H9 (cell line): ENCODE data around the gene ASB8. TPM values are rescaled to one million over a fixed set of nuclear protein-coding genes. Genes with fewer than 3 reads are reported as not detected.
A peak's percentile ranks its signal among the peaks of the same experiment; 100 is the strongest.

Experiments used
- DNase-seq: peaks from one replicate; pipeline ENCODE4 v3.0.0-alpha.2; 2017
- H2AFZ ChIP-seq: one replicate; pipeline ENCODE4 v1.6.1; 2013; ENCODE audit warnings: mild to moderate bottlenecking, low read length, control low read depth, moderate library complexity
- H2AK5ac ChIP-seq: 2 replicates; pipeline ENCODE4 v1.6.1; 2013; ENCODE audit warnings: low read length, control low read depth, mixed read lengths; ENCODE audit not compliant: insufficient read length
- H2BK120ac ChIP-seq: one replicate; pipeline ENCODE4 v1.6.1; 2013; ENCODE audit warnings: low read depth, mild to moderate bottlenecking, low read length, control low read depth, inconsistent platforms; ENCODE audit not compliant: poor library complexity, severe bottlenecking
- H2BK12ac ChIP-seq: 2 replicates; pipeline ENCODE4 v1.6.1; 2013; ENCODE audit warnings: low read length, control low read depth, mixed read lengths, low read depth; ENCODE audit not compliant: insufficient read length
- H2BK15ac ChIP-seq: 2 replicates; pipeline ENCODE4 v1.6.1; 2013; ENCODE audit warnings: low read depth, low read length, control low read depth
- H2BK20ac ChIP-seq: one replicate; pipeline ENCODE4 v1.6.1; 2013; ENCODE audit warnings: low read depth, mild to moderate bottlenecking, low read length, control low read depth, inconsistent platforms; ENCODE audit not compliant: poor library complexity, severe bottlenecking
- H2BK5ac ChIP-seq: 2 replicates; pipeline ENCODE4 v1.6.1; 2013; ENCODE audit warnings: low read length, control low read depth, mixed read lengths; ENCODE audit not compliant: insufficient read length
- H3K14ac ChIP-seq: 2 replicates; pipeline ENCODE4 v1.6.1; 2013; ENCODE audit warnings: low read length, control low read depth; ENCODE audit not compliant: insufficient read depth
- H3K18ac ChIP-seq: 2 replicates; pipeline ENCODE4 v1.6.1; 2013; ENCODE audit warnings: low read depth, mild to moderate bottlenecking, mixed read lengths, low read length, control low read depth; ENCODE audit not compliant: insufficient read length
- H3K23ac ChIP-seq: 2 replicates; pipeline ENCODE4 v1.6.1; 2013; ENCODE audit warnings: low read length, control low read depth, mixed read lengths, low read depth; ENCODE audit not compliant: insufficient read length
- H3K23me2 ChIP-seq: 2 replicates; pipeline ENCODE4 v1.6.1; 2013; ENCODE audit warnings: low read depth, mild to moderate bottlenecking, mixed read lengths, low read length, control low read depth; ENCODE audit not compliant: insufficient read length, poor library complexity, severe bottlenecking
- H3K27ac ChIP-seq: 2 replicates; pipeline ENCODE4 v1.5.1; 2013; ENCODE audit warnings: low read length, control low read depth, mixed read lengths, low read depth; ENCODE audit not compliant: insufficient read length
- H3K27me3 ChIP-seq: 2 replicates; pipeline ENCODE4 v1.6.1; 2013; ENCODE audit warnings: low read length, control low read depth, inconsistent platforms; ENCODE audit not compliant: insufficient read depth
- H3K4ac ChIP-seq: 2 replicates; pipeline ENCODE4 v1.6.1; 2013; ENCODE audit warnings: low read depth, mild to moderate bottlenecking, control low read depth, inconsistent platforms, low read length, moderate library complexity
- H3K4me1 ChIP-seq: 2 replicates; pipeline ENCODE4 v1.6.1; 2013; ENCODE audit warnings: low read length, control low read depth, inconsistent platforms; ENCODE audit not compliant: insufficient read depth
- H3K4me2 ChIP-seq: 2 replicates; pipeline ENCODE4 v1.6.1; 2013; ENCODE audit warnings: low read length, control low read depth, mixed read lengths; ENCODE audit not compliant: insufficient read length, insufficient read depth
- H3K56ac ChIP-seq: 2 replicates; pipeline ENCODE4 v1.6.1; 2013; ENCODE audit warnings: low read depth, mild to moderate bottlenecking, mixed read lengths, low read length, control low read depth; ENCODE audit not compliant: insufficient read length
- H3K79me1 ChIP-seq: 2 replicates; pipeline ENCODE4 v1.6.1; 2013; ENCODE audit warnings: low read depth, mild to moderate bottlenecking, moderate library complexity, low read length, control low read depth, inconsistent platforms; ENCODE audit not compliant: insufficient read depth, poor library complexity, severe bottlenecking
- H3K79me2 ChIP-seq: 2 replicates; pipeline ENCODE4 v1.6.1; 2013; ENCODE audit warnings: low read length, control low read depth, inconsistent platforms; ENCODE audit not compliant: insufficient read depth
- H3K9ac ChIP-seq: 2 replicates; pipeline ENCODE4 v1.6.1; 2013; ENCODE audit warnings: low read length, control low read depth, mixed read lengths; ENCODE audit not compliant: insufficient read length; ENCODE audit errors: extremely low read depth
- H3K9me3 ChIP-seq: one replicate; pipeline ENCODE4 v1.6.1; 2013; ENCODE audit warnings: low read depth, low read length, inconsistent platforms; ENCODE audit not compliant: control insufficient read depth
- H3T11ph ChIP-seq: one replicate; pipeline ENCODE4 v1.6.1; 2013; ENCODE audit warnings: mild to moderate bottlenecking, low read length, control low read depth, inconsistent platforms
- H4K20me1 ChIP-seq: one replicate; pipeline ENCODE4 v1.6.1; 2013; ENCODE audit not compliant: control insufficient read depth, insufficient read length, insufficient read depth
- H4K5ac ChIP-seq: 2 replicates; pipeline ENCODE4 v1.6.1; 2013; ENCODE audit warnings: low read depth, mild to moderate bottlenecking, mixed read lengths, low read length, control low read depth; ENCODE audit not compliant: insufficient read length
- H4K8ac ChIP-seq: replicated peaks from 2 replicates; pipeline ENCODE4 v1.6.1; 2013; ENCODE audit warnings: low read length, control low read depth, mixed read lengths, low read depth; ENCODE audit not compliant: insufficient read length
- H4K91ac ChIP-seq: 2 replicates; pipeline ENCODE4 v1.6.1; 2013; ENCODE audit warnings: low read depth, mild to moderate bottlenecking, moderate library complexity, mixed read lengths, low read length, control low read depth; ENCODE audit not compliant: insufficient read length
- H3K27ac Mint-ChIP-seq, 3 experiments: 2 replicates in 2 of 3; 3 replicates in 1 of 3; pipeline ENCODE4 v1.8.0; 2020 to 2021; ENCODE audit warnings: mixed read lengths in 3 of 3, mild to moderate bottlenecking in 1 of 3, moderate library complexity in 1 of 3
- H3K27me3 Mint-ChIP-seq: 2 replicates; pipeline ENCODE4 v1.8.0; 2021; ENCODE audit warnings: low read depth, mild to moderate bottlenecking, moderate library complexity, mixed read lengths
- H3K36me3 Mint-ChIP-seq, 3 experiments: 2 replicates in 2 of 3; 3 replicates in 1 of 3; pipeline ENCODE4 v1.8.0; 2020 to 2021; ENCODE audit warnings: low read depth in 3 of 3, mixed read lengths in 3 of 3; ENCODE audit not compliant: insufficient read depth in 1 of 3
- H3K4me1 Mint-ChIP-seq, 2 experiments: 2 replicates each; pipeline ENCODE4 v1.8.0; 2020; ENCODE audit warnings: mixed read lengths in 2 of 2
- H3K4me3 Mint-ChIP-seq, 2 experiments: 2 replicates in 1 of 2; 3 replicates in 1 of 2; pipeline ENCODE4 v1.8.0; 2020 to 2021; ENCODE audit warnings: mild to moderate bottlenecking in 2 of 2, mixed read lengths in 2 of 2, moderate library complexity in 1 of 2
- H3K9me3 Mint-ChIP-seq, 2 experiments: 2 replicates in 1 of 2; 3 replicates in 1 of 2; pipeline ENCODE4 v1.8.0; 2020; ENCODE audit warnings: mild to moderate bottlenecking in 2 of 2, mixed read lengths in 2 of 2, moderate library complexity in 1 of 2
- WGBS: extraction: QIAGEN DNeasy Blood & Tissue Kit; methylation state at CpG from one replicate; pipeline ENCODE4 v1.1.7; 2013; ENCODE audit warnings: missing lambda C conversion rate, low lambda C conversion rate, mixed read lengths; ENCODE audit not compliant: insufficient read length; ENCODE audit errors: extremely low coverage; 5-methylcytosine and 5-hydroxymethylcytosine counted together
- total RNA-seq: library from RNA; stranded (reverse); gene quantifications from 2 replicates; pipeline ENCODE4 v1.2.1, GENCODE V29; 2021
- TF ChIP-seq, protein P1 (sequence below): fragments of 200-600 bp; sonication (generic); conservative IDR thresholded peaks from 3 replicates; pipeline ENCODE4 v1.8.0; 2021; ENCODE audit warnings: antibody characterized with exemption, mild to moderate bottlenecking

The ASB8 gene
- total RNA-seq, 1 experiment from 2014 or later, result 10.9 TPM

GRCh38 chr12:48142818-48143674 lies 14.3 kb downstream of the ASB8 start:
- H4K91ac ChIP-seq, result no peak overlapping the region
- no peak overlapping the region for H3T11ph ChIP-seq
- H3K79me2 ChIP-seq, result no peaks in the 10 kb centered on the region
- peak overlapping the region; percentile 83 for H3K27ac ChIP-seq
- H2BK5ac ChIP-seq, result peak overlapping the region; percentile 18
- H2AFZ ChIP-seq, result no peak overlapping the region
- H3K14ac ChIP-seq, result no peak overlapping the region
- H4K20me1 ChIP-seq, result no peaks in the 10 kb centered on the region
- H2BK20ac ChIP-seq, result no peak overlapping the region
- no peaks in the 10 kb centered on the region for H3K9me3 ChIP-seq
- no peak overlapping the region for H3K23ac ChIP-seq
- H4K8ac ChIP-seq, result no peak overlapping the region
- TF ChIP-seq, protein P1, sequence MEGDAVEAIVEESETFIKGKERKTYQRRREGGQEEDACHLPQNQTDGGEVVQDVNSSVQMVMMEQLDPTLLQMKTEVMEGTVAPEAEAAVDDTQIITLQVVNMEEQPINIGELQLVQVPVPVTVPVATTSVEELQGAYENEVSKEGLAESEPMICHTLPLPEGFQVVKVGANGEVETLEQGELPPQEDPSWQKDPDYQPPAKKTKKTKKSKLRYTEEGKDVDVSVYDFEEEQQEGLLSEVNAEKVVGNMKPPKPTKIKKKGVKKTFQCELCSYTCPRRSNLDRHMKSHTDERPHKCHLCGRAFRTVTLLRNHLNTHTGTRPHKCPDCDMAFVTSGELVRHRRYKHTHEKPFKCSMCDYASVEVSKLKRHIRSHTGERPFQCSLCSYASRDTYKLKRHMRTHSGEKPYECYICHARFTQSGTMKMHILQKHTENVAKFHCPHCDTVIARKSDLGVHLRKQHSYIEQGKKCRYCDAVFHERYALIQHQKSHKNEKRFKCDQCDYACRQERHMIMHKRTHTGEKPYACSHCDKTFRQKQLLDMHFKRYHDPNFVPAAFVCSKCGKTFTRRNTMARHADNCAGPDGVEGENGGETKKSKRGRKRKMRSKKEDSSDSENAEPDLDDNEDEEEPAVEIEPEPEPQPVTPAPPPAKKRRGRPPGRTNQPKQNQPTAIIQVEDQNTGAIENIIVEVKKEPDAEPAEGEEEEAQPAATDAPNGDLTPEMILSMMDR, result no peak
- H2BK15ac ChIP-seq, result no peak overlapping the region
- no peak overlapping the region for H3K18ac ChIP-seq
- H3K27me3 ChIP-seq, result no peaks in the 10 kb centered on the region
- peaks cover 10% of the 10 kb centered on the region for H3K4me1 ChIP-seq
- no peaks in the 10 kb centered on the region for H3K23me2 ChIP-seq
- Mint-ChIP-seq H3K4me3 (peak overlapping the region; percentile 8 to 39; a peak in 3 of 5 replicates), H3K36me3 (peaks cover 65 to 84% (median 78%) of the 10 kb centered on the region in 3 experiments), H3K4me1 (peaks cover 33 to 37% of the 10 kb centered on the region in 2 experiments), H3K27me3 (no peaks in the 10 kb centered on the region), H3K9me3 (no peaks in the 10 kb centered on the region), H3K27ac (peak overlapping the region; percentile 92 to 93 (median 92))
- H3K9ac ChIP-seq, result no peak overlapping the region
- no peak overlapping the region for H3K56ac ChIP-seq
- WGBS, result no CpG with 5 or more reads among the region's 7 CpGs
- H3K4me2 ChIP-seq, result peak overlapping the region; percentile 50
- H2BK12ac ChIP-seq, result no peak overlapping the region
- no peak overlapping the region for H2AK5ac ChIP-seq
- peak; percentile 69 for DNase-seq
- H3K4ac ChIP-seq, result no peak overlapping the region
- H2BK120ac ChIP-seq, result no peak overlapping the region
- H4K5ac ChIP-seq, result no peak overlapping the region
- no peaks in the 10 kb centered on the region for H3K79me1 ChIP-seq
